BE2C (cell line): ENCODE results near the gene WSB2.

Experiments
- DNase-seq: peaks from one replicate; pipeline ENCODE4 v3.0.0-alpha.2; 2020
- H3K27me3 ChIP-seq: fragments of 250-450 bp; sonication (Bioruptor Pico); 2 replicates; pipeline ENCODE4 v1.5.1; 2020; ENCODE audit warnings: mild to moderate bottlenecking
- H3K36me3 ChIP-seq: fragments of 250-450 bp; sonication (Bioruptor Pico); 2 replicates; pipeline ENCODE4 v1.5.1; 2020; ENCODE audit warnings: mild to moderate bottlenecking
- H3K4me1 ChIP-seq: fragments of 250-450 bp; sonication (Bioruptor Pico); 2 replicates; pipeline ENCODE4 v1.5.1; 2020
- H3K4me3 ChIP-seq: 2 replicates; pipeline ENCODE4 v1.5.1; 2011; ENCODE audit warnings: low read depth, low read length
- H3K9me3 ChIP-seq: fragments of 250-450 bp; sonication (Bioruptor Pico); 2 replicates; pipeline ENCODE4 v1.5.1; 2020
- CTCF ChIP-seq: IDR thresholded peaks from 2 replicates; pipeline ENCODE4 v1.5.1; 2012; ENCODE audit warnings: mild to moderate bottlenecking, low read depth, low read length

The WSB2 gene

GRCh38 chr12:118103201-118103600 lies 42.2 kb upstream of the WSB2 start:
- H3K27me3 ChIP-seq: no peaks in the 10 kb centered on the region
- H3K9me3 ChIP-seq: no peaks in the 10 kb centered on the region
- no peak for TF ChIP-seq CTCF
- H3K36me3 ChIP-seq: no peaks in the 10 kb centered on the region
- H3K4me1 ChIP-seq: peaks cover 2% of the 10 kb centered on the region; the same call in 1 of the 2 replicates
- peak overlapping the region; percentile 87 for H3K4me3 ChIP-seq
- DNase-seq: no peak

- DNase-seq: no peak
- Histone ChIP-seq H3K27me3 (no peaks in the 10 kb centered on the region), H3K4me1 (peaks cover 2% of the 10 kb centered on the region; the same call in 1 of the 2 replicates), H3K36me3 (no peaks in the 10 kb centered on the region), H3K4me3 (peak overlapping the region; percentile 87), H3K9me3 (no peaks in the 10 kb centered on the region)
- no peak for TF ChIP-seq CTCF
These were observed 41.6 kb upstream of the WSB2 start for GRCh38 chr12:118102609-118103008.

- no peak for DNase-seq
- TF ChIP-seq CTCF: no peak
- Histone ChIP-seq H3K27me3 (no peaks in the 10 kb centered on the region), H3K4me1 (peaks cover 2% of the 10 kb centered on the region; the same call in 1 of the 2 replicates), H3K36me3 (no peaks in the 10 kb centered on the region), H3K4me3 (no peak overlapping the region; the same call in 1 of the 2 replicates), H3K9me3 (no peaks in the 10 kb centered on the region)
These were observed 41.1 kb upstream of the WSB2 start for GRCh38 chr12:118102070-118102469.

GRCh38 chr12:118101051-118101450 lies 40.1 kb upstream of the WSB2 start:
- no peak for TF ChIP-seq CTCF
- Histone ChIP-seq H3K9me3 (no peaks in the 10 kb centered on the region), H3K4me3 (no peak overlapping the region), H3K27me3 (no peaks in the 10 kb centered on the region), H3K36me3 (no peaks in the 10 kb centered on the region), H3K4me1 (peaks cover 2% of the 10 kb centered on the region; the same call in 1 of the 2 replicates)
- no peak for DNase-seq

GRCh38 chr12:118098911-118099671 lies 38.1 kb upstream of the WSB2 start:
- DNase-seq: no peak
- TF ChIP-seq CTCF: no peak

GRCh38 chr12:118098401-118098800 lies 37.4 kb upstream of the WSB2 start:
- no peaks in the 10 kb centered on the region for H3K9me3 ChIP-seq

More at GRCh38 chr12:118098911-118099671, 38.1 kb upstream of the WSB2 start:
- H3K27me3 ChIP-seq: no peaks in the 10 kb centered on the region
- H3K4me3 ChIP-seq: no peak overlapping the region
- H3K36me3 ChIP-seq: no peaks in the 10 kb centered on the region
- H3K9me3 ChIP-seq: no peaks in the 10 kb centered on the region
- peaks cover 2% of the 10 kb centered on the region; the same call in 1 of the 2 replicates for H3K4me1 ChIP-seq

More at GRCh38 chr12:118098401-118098800, 37.4 kb upstream of the WSB2 start:
- H3K4me3 ChIP-seq: no peak overlapping the region
- H3K27me3 ChIP-seq: no peaks in the 10 kb centered on the region
- DNase-seq: no peak
- no peak for TF ChIP-seq CTCF
- no peaks in the 10 kb centered on the region for H3K36me3 ChIP-seq
- peaks cover 2% of the 10 kb centered on the region; the same call in 1 of the 2 replicates for H3K4me1 ChIP-seq
